ENCODE data around the gene SLFN5.

SLFN5 gene

DNA sequence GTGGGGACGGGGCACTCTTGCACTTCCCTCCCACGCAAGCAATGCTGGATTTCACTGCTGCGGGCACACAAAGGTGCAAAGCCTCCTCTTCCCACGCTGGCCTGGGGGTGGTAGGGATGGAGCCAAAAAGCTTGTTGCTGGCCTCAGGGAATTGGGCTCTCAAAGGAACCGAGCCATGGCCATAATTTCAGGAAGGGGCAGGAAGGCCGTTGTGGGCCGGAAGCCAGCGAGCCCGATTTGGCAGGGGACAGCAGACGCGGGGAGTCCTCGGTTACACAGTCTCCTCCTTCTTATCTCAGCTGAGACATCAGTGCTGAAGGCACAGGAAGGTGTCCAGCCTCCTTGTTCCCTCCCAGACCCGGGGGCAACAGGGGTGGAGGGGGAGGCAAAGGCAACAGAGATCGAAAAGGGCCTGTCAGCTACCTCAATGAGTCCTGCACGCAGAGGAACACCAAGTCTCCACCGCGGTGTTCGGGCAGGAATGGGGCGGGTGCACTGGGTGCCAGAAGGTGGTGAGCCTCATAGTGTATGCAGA, 71.1 kb downstream of the SLFN5 start:
- ATAC-seq = no peak
- TF ChIP-seq ESRRG (CRISPR knock-in tag; IDR thresholded peaks at IDR 0.05) = no peak
- no peak for TF ChIP-seq ZC3H10 (CRISPR knock-in tag; IDR thresholded peaks at IDR 0.05)
- no peak for TF ChIP-seq ZFP3 (CRISPR knock-in tag; IDR thresholded peaks at IDR 0.05)
- no peak for TF ChIP-seq SNAI2 (CRISPR knock-in tag; IDR thresholded peaks at IDR 0.05)

GRCh38 chr17:35314415-35315216, 71.7 kb downstream of the SLFN5 start:
- ATAC-seq = no peak
- no peak for TF ChIP-seq ARNTL (CRISPR knock-in tag; IDR thresholded peaks at IDR 0.05; ENCODE audit: borderline replicate concordance, low read depth)

GRCh38 chr17:35315283-35315682, 72.4 kb downstream of the SLFN5 start:
- ATAC-seq = peak; percentile 12
- TF ChIP-seq PPARA (CRISPR knock-in tag; IDR thresholded peaks at IDR 0.05; ENCODE audit: borderline replicate concordance) (no peak), RARB (CRISPR knock-in tag; IDR thresholded peaks at IDR 0.05) (no peak), OSR1 (CRISPR knock-in tag; IDR thresholded peaks at IDR 0.05) (no peak)

- no peak for ATAC-seq
Measured at GRCh38 chr17:35315971-35316370, 73.1 kb downstream of the SLFN5 start.

More at GRCh38 chr17:35315971-35316370, 73.1 kb downstream of the SLFN5 start:
- TF ChIP-seq CSDC2 (CRISPR knock-in tag; IDR thresholded peaks at IDR 0.05) (no peak), TSHZ2 (CRISPR knock-in tag; IDR thresholded peaks at IDR 0.05) (no peak), ZFP3 (CRISPR knock-in tag; IDR thresholded peaks at IDR 0.05) (no peak), ARNTL (CRISPR knock-in tag; IDR thresholded peaks at IDR 0.05; ENCODE audit: borderline replicate concordance, low read depth) (no peak), SNAI2 (CRISPR knock-in tag; IDR thresholded peaks at IDR 0.05) (no peak), BACH2 (CRISPR knock-in tag; IDR thresholded peaks at IDR 0.05; ENCODE audit: borderline replicate concordance) (no peak), ZC3H10 (CRISPR knock-in tag; IDR thresholded peaks at IDR 0.05) (no peak), PPARA (CRISPR knock-in tag; IDR thresholded peaks at IDR 0.05; ENCODE audit: borderline replicate concordance) (no peak), OSR1 (CRISPR knock-in tag; IDR thresholded peaks at IDR 0.05) (no peak), ZNF8 (CRISPR knock-in tag; IDR thresholded peaks at IDR 0.05) (no peak), ISL1 (CRISPR knock-in tag; IDR thresholded peaks at IDR 0.05) (no peak), ZFP30 (CRISPR knock-in tag; IDR thresholded peaks at IDR 0.05) (no peak), TCF4 (CRISPR knock-in tag; IDR thresholded peaks at IDR 0.05; ENCODE audit: borderline replicate concordance) (no peak), TOX (CRISPR knock-in tag; IDR thresholded peaks at IDR 0.05; ENCODE audit: borderline replicate concordance) (no peak), ZNF565 (CRISPR knock-in tag; conservative IDR thresholded peaks at IDR 0.05; ENCODE audit: low read depth) (no peak), RARB (CRISPR knock-in tag; IDR thresholded peaks at IDR 0.05) (no peak), ZNF70 (CRISPR knock-in tag; IDR thresholded peaks at IDR 0.05) (no peak), CSRNP3 (CRISPR knock-in tag; IDR thresholded peaks at IDR 0.05) (no peak)
- TF ChIP-seq, protein P1, sequence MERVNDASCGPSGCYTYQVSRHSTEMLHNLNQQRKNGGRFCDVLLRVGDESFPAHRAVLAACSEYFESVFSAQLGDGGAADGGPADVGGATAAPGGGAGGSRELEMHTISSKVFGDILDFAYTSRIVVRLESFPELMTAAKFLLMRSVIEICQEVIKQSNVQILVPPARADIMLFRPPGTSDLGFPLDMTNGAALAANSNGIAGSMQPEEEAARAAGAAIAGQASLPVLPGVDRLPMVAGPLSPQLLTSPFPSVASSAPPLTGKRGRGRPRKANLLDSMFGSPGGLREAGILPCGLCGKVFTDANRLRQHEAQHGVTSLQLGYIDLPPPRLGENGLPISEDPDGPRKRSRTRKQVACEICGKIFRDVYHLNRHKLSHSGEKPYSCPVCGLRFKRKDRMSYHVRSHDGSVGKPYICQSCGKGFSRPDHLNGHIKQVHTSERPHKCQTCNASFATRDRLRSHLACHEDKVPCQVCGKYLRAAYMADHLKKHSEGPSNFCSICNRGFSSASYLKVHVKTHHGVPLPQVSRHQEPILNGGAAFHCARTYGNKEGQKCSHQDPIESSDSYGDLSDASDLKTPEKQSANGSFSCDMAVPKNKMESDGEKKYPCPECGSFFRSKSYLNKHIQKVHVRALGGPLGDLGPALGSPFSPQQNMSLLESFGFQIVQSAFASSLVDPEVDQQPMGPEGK (CRISPR knock-in tag; IDR thresholded peaks at IDR 0.05; ENCODE audit: borderline replicate concordance) = no peak
- TF ChIP-seq, protein P2, sequence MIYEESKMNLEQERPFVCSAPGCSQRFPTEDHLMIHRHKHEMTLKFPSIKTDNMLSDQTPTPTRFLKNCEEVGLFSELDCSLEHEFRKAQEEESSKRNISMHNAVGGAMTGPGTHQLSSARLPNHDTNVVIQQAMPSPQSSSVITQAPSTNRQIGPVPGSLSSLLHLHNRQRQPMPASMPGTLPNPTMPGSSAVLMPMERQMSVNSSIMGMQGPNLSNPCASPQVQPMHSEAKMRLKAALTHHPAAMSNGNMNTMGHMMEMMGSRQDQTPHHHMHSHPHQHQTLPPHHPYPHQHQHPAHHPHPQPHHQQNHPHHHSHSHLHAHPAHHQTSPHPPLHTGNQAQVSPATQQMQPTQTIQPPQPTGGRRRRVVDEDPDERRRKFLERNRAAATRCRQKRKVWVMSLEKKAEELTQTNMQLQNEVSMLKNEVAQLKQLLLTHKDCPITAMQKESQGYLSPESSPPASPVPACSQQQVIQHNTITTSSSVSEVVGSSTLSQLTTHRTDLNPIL (CRISPR knock-in tag; IDR thresholded peaks at IDR 0.05; ENCODE audit: low read depth) = no peak

All from SK-N-SH treated with all-trans-retinoic acid at 6 μM for 48 hours (cell line).